ENCODE measurements around the gene MYZAP. TPM values are rescaled to one million over a fixed set of nuclear protein-coding genes. Genes with fewer than 3 reads are reported as not detected.

Gene MYZAP
- total and polyA plus RNA-seq, 9 of the 15 experiments (the other 6 are each of a cell fraction or from before 2014, with no cell fraction given): 0.03 TPM; not detected in 8

- TF ChIP-seq ZNF133 (CRISPR knock-in tag; IDR thresholded peaks at IDR 0.05) (no peak), NEUROD1 (IDR thresholded peaks at IDR 0.05; ENCODE audit: borderline replicate concordance, low read depth, low read length, partially characterized antibody) (no peak)
Observed at GRCh38 chr15:57592426-57592825, 722 bp downstream of the MYZAP start (continued).

DNA sequence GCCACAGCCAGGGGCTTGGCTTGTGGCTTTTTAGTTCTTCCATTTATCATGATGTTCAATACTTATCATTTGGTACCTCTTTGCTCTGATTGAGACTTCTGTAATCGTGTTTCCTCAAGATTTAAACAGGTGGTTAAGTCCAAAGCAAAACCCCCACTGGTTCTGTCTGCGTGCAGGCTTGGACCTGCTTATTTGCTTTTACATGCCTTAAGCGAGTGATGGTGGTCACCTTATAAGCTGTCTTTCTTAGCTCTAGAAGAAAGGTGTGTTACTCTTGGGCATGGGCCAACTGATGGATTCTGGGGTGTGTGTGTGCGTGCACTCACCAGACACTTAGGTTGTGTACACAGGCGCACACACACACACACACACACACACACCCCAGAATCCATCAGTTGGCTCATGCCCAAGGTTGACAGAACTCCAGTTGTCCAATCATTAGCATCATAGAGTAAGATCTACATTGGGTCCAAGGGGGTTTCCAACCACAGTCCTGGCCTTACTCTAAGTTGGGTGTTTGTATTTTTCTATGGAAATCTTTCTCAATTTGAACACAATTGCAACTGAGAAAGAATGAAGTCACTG, 1.2 kb downstream of the MYZAP start:
- H3K9me3 ChIP-seq (replicated peaks; ENCODE audit: control insufficient read depth, insufficient read depth, low read depth, low read length): no peaks in the 10 kb centered on the region
- no peak overlapping the region for H2AFZ ChIP-seq (ENCODE audit: low read depth, low read length)
- no peaks in the 10 kb centered on the region for H3K79me2 ChIP-seq (ENCODE audit: control insufficient read depth, insufficient read depth, low read length)
- ChIA-PET CTCF (ENCODE audit: low intra/inter-chr PET ratio) (no interaction called here), POLR2A (no interaction called here)
- intact Hi-C loops (cut with micrococcal nuclease): no loop called here
- DNase-seq (ENCODE audit: extremely low read depth in 1 of 4, low spot score in 3 of 4) (no peak), FAIRE-seq (no peak), ATAC-seq (no peak)
- H3K36me3 ChIP-seq (ENCODE audit: control insufficient read depth, insufficient read depth, low read length): no peaks in the 10 kb centered on the region; the same call in 2 of the 3 replicates
- H3K4me1 ChIP-seq (replicated peaks in 1 of 2; ENCODE audit: control insufficient read depth in 2 of 2, insufficient read depth in 2 of 2, low read length in 2 of 2): peaks cover 0 to 10% of the 10 kb centered on the region in 2 experiments; a peak in 1 of 5 replicates
- no peak overlapping the region for H3K27ac ChIP-seq (ENCODE audit: extremely low read depth, low read depth, low read length)
- TF ChIP-seq PRMT5 (CRISPR knock-in tag; IDR thresholded peaks at IDR 0.05) (no peak), XRCC4 (IDR thresholded peaks at IDR 0.05; ENCODE audit: extremely low read depth, insufficient read depth, insufficient read length) (no peak), ZNF75A (CRISPR knock-in tag; IDR thresholded peaks at IDR 0.05) (no peak), SMAD1 (IDR thresholded peaks at IDR 0.05; ENCODE audit: low read depth, low read length, partially characterized antibody) (no peak), HLTF (IDR thresholded peaks at IDR 0.05) (no peak), ZNF184 (CRISPR knock-in tag; IDR thresholded peaks at IDR 0.05) (no peak), ATF1 (CRISPR knock-in tag; IDR thresholded peaks at IDR 0.05) (no peak), ATF1 (tag; IDR thresholded peaks at IDR 0.05) (no peak), DEAF1 (CRISPR knock-in tag; IDR thresholded peaks at IDR 0.05) (no peak), E2F3 (CRISPR knock-in tag; IDR thresholded peaks at IDR 0.05) (no peak), GATAD2A (IDR thresholded peaks at IDR 0.05) (no peak), GTF2B (IDR thresholded peaks at IDR 0.05; ENCODE audit: extremely low read depth, insufficient read length) (no peak), CBX2 (IDR thresholded peaks at IDR 0.05; ENCODE audit: insufficient read depth, low read length, poor library complexity, severe bottlenecking) (no peak), ZNF133 (CRISPR knock-in tag; IDR thresholded peaks at IDR 0.05) (no peak), SIN3A (IDR thresholded peaks at IDR 0.05; ENCODE audit: borderline replicate concordance in 2 of 2, control insufficient read depth in 1 of 2, low read depth in 2 of 2, low read length in 2 of 2) (no peak), RBM22 (IDR thresholded peaks at IDR 0.05; ENCODE audit: low read depth, low read length, poor library complexity, severe bottlenecking) (no peak)
- TF ChIP-seq, protein P1, sequence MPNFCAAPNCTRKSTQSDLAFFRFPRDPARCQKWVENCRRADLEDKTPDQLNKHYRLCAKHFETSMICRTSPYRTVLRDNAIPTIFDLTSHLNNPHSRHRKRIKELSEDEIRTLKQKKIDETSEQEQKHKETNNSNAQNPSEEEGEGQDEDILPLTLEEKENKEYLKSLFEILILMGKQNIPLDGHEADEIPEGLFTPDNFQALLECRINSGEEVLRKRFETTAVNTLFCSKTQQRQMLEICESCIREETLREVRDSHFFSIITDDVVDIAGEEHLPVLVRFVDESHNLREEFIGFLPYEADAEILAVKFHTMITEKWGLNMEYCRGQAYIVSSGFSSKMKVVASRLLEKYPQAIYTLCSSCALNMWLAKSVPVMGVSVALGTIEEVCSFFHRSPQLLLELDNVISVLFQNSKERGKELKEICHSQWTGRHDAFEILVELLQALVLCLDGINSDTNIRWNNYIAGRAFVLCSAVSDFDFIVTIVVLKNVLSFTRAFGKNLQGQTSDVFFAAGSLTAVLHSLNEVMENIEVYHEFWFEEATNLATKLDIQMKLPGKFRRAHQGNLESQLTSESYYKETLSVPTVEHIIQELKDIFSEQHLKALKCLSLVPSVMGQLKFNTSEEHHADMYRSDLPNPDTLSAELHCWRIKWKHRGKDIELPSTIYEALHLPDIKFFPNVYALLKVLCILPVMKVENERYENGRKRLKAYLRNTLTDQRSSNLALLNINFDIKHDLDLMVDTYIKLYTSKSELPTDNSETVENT (CRISPR knock-in tag; IDR thresholded peaks at IDR 0.05): no peak
- H3K4me3 ChIP-seq: no peak overlapping the region
- H3K9ac ChIP-seq (ENCODE audit: insufficient read depth in 1 of 2, low read depth in 2 of 2, low read length in 2 of 2): no peak overlapping the region
- no peaks in the 10 kb centered on the region for H3K9me1 ChIP-seq (ENCODE audit: control insufficient read depth, insufficient read depth, low read length)
- BruUV-seq (replicated peaks): no TSS peak
- 0 out of 2 replicates have a peak, but pooled peaks cover 5% of the 10 kb centered on the region for H4K20me1 ChIP-seq (replicated peaks; ENCODE audit: control insufficient read depth, insufficient read depth, low read length)
- H3K27me3 ChIP-seq (ENCODE audit: control insufficient read depth in 2 of 2, insufficient read depth in 2 of 2, low read length in 2 of 2): peaks cover 31 to 57% of the 10 kb centered on the region in 2 experiments
- no peak overlapping the region for H3K4me2 ChIP-seq (ENCODE audit: insufficient read depth, low read length)
- in situ Hi-C loops (cut with MboI): no loop called here
- 10% methylated on average over 5 of the region's 5 CpGs for WGBS (ENCODE audit: insufficient coverage, low coverage, missing lambda C conversion rate)
